Naive B cell (primary cell): ENCODE data around the gene ATPAF2. TPM values are rescaled to one million over a fixed set of nuclear protein-coding genes. Genes with fewer than 3 reads are reported as not detected.

Source experiments
- ATAC-seq, 2 donors: fragments of 150-1000 bp; cut with Tn5 transposase; 2 replicates each; pipeline ENCODE4 v1.10.0; 2021; ENCODE audit warnings: low read depth in 2 of 2, mild to moderate bottlenecking in 2 of 2, moderate library complexity in 2 of 2
- DNase-seq: peaks from one replicate; pipeline ENCODE4 v3.0.0; 2022
- H3K27ac Mint-ChIP-seq, 6 donors: one replicate each; pipeline ENCODE4 v1.8.0; 2020 to 2022; ENCODE audit warnings: mild to moderate bottlenecking in 6 of 6, mixed read lengths in 6 of 6, moderate library complexity in 5 of 6, inconsistent platforms in 2 of 6
- H3K27me3 Mint-ChIP-seq, 3 donors: one replicate each; pipeline ENCODE4 v1.8.0; 2021 to 2022; ENCODE audit warnings: mixed read lengths in 3 of 3, mild to moderate bottlenecking in 1 of 3
- H3K36me3 Mint-ChIP-seq, 2 donors: one replicate each; pipeline ENCODE4 v1.8.0; 2020 to 2022; ENCODE audit warnings: mixed read lengths in 2 of 2, inconsistent platforms in 1 of 2, mild to moderate bottlenecking in 1 of 2
- H3K4me1 Mint-ChIP-seq, 3 donors: one replicate each; pipeline ENCODE4 v1.8.0; 2020 to 2022; ENCODE audit warnings: mixed read lengths in 3 of 3, inconsistent platforms in 1 of 3, mild to moderate bottlenecking in 1 of 3, moderate library complexity in 1 of 3
- H3K4me3 Mint-ChIP-seq, 8 donors: one replicate each; pipeline ENCODE4 v1.8.0; 2020 to 2022; ENCODE audit warnings: mild to moderate bottlenecking in 8 of 8, mixed read lengths in 8 of 8, moderate library complexity in 8 of 8, inconsistent platforms in 2 of 8
- H3K9me3 Mint-ChIP-seq, 7 donors: one replicate each; pipeline ENCODE4 v1.8.0; 2020 to 2022; ENCODE audit warnings: mixed read lengths in 7 of 7, mild to moderate bottlenecking in 5 of 7, inconsistent platforms in 2 of 7, moderate library complexity in 1 of 7
- polyA plus RNA-seq, 6 donors: library from polyadenylated mRNA; unstranded; fragments of 300-500 nt; fragmentation: Illumina TruSeq; gene quantifications; one replicate each; pipeline ENCODE4 v1.2.3, GENCODE V29; 2021; ENCODE audit warnings: low read depth in 6 of 6

The ATPAF2 gene
- polyA plus RNA-seq, 6 donors from 2014 or later: 24.0 to 42.7 (median 34.1) TPM

DNA sequence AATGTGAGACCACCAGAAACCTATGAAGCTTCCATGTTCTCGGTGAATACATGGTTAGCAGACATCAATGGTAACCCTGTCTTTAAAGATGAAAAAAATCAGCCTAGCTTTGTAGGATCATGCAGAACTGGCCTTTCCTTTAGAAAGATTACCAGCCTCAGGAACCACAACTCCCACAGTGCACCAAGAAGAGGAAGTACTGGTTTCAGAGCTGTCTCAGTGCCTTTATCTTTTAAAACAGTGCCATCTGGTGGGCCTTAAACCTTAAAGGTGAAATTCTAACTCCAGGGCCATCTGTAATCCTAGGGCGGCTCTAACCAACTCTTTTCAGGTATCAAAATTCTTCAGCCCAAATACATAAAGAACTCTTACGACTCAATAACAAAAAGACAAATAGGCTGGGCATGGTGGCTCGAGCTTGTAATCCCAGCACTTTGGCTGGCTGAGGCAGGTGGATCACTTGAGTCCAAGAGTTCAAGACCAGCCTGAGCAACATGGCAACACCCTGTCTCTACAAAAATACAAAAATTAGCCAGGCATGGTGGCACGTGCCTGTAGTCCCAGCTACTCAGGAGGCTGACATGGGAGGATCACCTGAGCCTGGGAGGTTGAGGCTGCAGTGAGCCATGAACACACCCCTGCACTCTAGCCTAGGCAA lies 5.4 kb downstream of the ATPAF2 start:
- Mint-ChIP-seq H3K4me3 (peak overlapping the region in 1 of 8 donors; percentile 73), H3K27ac (peak overlapping the region in 3 of 6 donors; percentile 43 to 89 (median 81)), H3K27me3 (no peaks in the 10 kb centered on the region), H3K4me1 (peaks cover 30 to 52% (median 50%) of the 10 kb centered on the region in 3 donors), H3K36me3 (no peaks in the 10 kb centered on the region), H3K9me3 (no peaks in the 10 kb centered on the region)
- DNase-seq (peak; percentile 75), ATAC-seq (peak; percentile 75 to 79)

DNA sequence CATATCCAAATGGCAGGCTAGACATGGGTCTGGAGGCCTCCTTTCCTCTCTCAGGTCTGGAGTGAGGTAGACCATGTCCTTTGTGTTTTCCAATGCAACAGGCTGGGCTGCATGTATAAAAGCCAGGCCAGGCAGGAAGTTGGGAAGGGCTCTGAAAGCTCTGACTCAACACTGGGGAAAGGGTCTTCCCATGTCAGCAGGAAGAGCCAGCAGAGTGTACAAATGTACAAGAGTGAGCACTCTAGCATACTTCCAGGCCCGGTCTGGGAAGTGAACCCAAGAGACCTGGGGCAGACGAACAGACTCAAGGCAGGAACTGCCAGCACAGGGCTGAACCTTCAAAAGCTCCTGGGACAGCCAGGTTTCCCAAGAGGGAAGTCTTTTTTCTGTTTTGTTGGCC lies 7.0 kb downstream of the ATPAF2 start:
- Mint-ChIP-seq H3K9me3 (no peaks in the 10 kb centered on the region), H3K27me3 (no peaks in the 10 kb centered on the region), H3K27ac (peak overlapping the region in 1 of 6 donors; percentile 59), H3K4me1 (peaks cover 18 to 37% (median 34%) of the 10 kb centered on the region in 3 donors), H3K4me3 (no peak overlapping the region), H3K36me3 (no peaks in the 10 kb centered on the region)
- ATAC-seq (no peak), DNase-seq (no peak)

DNA sequence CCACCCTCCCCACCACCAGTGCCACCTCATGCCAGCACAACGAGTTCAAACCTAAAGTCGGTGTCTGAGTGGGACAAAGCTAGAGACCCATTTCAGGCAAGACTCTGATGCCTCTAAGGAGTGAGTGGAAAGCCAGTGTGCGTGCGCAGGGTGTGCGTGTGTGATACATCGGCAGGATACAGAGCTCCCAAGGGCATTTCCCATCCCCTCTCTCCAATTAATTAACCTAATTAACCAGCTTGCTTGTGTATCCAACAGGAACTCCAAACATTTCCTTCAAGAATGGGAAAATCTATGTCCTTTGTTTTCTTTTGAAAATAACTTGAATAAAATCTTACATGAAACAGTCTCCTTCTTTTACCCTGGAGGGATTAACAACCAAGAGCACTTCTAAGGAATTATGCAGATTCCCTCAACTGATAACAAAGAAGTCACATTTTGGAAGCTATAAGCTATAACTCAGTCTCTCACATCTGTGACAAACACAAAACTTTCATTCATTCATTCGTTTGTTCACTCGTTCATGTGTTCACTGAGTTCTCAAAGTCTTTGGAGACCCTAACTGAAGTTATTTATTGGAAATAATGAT lies 9.9 kb downstream of the ATPAF2 start:
- Mint-ChIP-seq H3K4me3 (no peak overlapping the region), H3K36me3 (no peaks in the 10 kb centered on the region), H3K9me3 (no peaks in the 10 kb centered on the region), H3K27me3 (no peaks in the 10 kb centered on the region), H3K27ac (peak overlapping the region in 1 of 6 donors; percentile 54), H3K4me1 (peaks cover 20 to 26% (median 24%) of the 10 kb centered on the region in 3 donors)
- no peak for ATAC-seq
- DNase-seq: no peak

DNA sequence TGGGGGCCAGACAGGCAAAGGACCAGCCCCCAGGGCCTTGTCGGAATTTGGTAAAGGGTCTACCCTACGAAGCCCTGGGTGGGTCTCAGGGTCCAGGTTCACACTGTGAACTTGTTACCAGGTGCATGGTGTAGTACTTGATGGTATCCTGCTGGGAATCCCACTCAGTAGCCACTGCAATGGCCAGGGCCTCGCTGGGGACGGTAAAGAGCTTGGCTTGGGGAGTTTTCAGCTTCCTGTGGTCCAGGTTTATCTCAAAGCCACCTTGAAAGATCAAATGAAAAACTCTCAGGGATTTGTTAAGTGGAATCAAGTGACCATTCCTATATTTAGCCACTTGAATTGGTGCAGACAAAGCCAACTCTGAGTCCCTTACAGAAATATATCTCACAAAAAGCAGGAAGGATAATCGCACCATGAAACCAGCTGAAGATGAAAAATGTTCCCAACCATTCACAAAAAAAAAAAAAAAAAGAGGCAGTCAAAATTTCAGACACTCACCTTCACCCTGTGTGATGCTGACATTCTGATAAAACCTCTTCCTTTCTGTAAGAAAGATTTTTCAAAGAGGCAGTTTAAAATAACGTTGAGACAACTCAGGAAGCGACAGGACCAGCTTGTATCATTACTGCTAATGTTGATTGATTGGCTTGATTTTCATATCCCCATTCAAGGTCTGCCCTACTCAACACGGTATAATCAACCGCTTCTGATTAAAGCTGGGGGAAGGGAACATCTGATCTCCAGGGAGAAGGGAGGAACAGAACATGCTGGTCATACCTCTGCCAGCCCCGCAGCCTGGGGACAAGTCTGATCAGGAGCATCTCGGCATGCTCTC lies 10.6 kb downstream of the ATPAF2 start:
- Mint-ChIP-seq H3K9me3 (no peaks in the 10 kb centered on the region), H3K27ac (no peak overlapping the region), H3K4me3 (no peak overlapping the region), H3K4me1 (peaks cover 15 to 20% (median 17%) of the 10 kb centered on the region in 3 donors), H3K36me3 (no peaks in the 10 kb centered on the region), H3K27me3 (no peaks in the 10 kb centered on the region)
- ATAC-seq (no peak), DNase-seq (no peak)

DNA sequence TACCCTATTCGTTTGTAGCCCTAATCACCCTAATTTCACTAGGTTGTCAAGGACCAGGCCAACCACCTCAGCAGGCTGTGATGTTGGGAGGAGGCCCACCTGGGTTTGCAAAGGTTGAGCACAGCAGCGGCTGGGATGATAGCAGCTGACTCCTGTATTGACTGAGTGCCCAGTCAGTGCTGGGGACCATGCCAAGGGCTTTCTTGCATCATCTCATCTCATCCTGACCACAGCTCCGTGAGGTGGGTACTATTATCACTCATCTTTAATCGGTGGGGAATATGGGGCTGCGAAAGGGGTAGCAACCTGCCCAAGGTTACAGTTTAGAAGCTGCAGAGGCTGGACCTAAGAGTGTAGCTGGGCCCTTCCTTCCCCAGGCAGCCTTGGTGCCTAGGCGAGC lies 11.7 kb downstream of the ATPAF2 start:
- Mint-ChIP-seq H3K36me3 (no peaks in the 10 kb centered on the region), H3K27me3 (no peaks in the 10 kb centered on the region), H3K27ac (no peak overlapping the region), H3K9me3 (no peaks in the 10 kb centered on the region), H3K4me3 (no peak overlapping the region), H3K4me1 (peaks cover 7 to 12% (median 9%) of the 10 kb centered on the region in 3 donors)
- ATAC-seq: no peak
- DNase-seq: no peak

DNA sequence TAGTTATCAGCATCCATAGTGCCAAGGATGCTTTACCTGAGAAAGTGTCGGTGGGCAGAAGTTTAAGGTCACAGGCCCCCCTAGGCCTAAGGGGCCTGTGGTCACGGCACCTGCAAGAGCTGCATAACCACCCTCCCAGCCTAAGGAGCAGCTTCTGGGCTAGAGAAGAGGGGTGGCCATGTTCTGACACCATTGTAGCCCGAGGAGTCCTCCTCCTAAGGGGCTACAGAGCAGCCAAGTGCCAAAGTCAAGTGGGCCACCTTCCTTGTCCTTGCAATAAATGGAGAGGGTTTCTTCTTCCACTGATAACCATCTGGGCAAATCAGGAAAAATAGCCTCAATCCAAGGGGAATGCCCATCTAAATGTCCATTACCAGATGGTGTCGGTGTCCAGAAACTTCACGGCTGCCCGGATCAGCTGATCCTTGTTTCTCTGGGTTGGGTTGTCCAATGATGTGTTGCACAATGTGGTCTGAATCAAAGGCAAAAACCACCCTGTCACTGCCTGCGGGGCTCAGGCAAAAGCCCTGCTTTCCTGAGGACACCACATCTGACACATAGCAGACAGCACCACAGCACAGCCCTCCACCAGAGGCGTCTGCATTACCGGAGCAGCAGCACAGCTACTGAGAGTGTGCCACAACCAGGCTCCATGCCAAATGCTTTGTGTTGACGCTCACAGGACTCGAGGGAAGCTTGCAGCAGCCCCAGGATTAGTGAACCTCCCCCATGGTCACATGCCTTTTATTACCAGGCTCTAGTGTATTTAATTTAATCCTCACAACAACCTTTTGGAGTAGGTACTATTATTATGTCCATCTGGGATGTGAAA lies 12.8 kb downstream of the ATPAF2 start:
- no peak overlapping the region for H3K4me3 Mint-ChIP-seq
- no peaks in the 10 kb centered on the region for H3K36me3 Mint-ChIP-seq
- no peak overlapping the region for H3K27ac Mint-ChIP-seq
- DNase-seq: no peak
- ATAC-seq: no peak
- peaks cover 0 to 9% (median 6%) of the 10 kb centered on the region in 3 donors for H3K4me1 Mint-ChIP-seq
- no peaks in the 10 kb centered on the region for H3K27me3 Mint-ChIP-seq
- H3K9me3 Mint-ChIP-seq: no peaks in the 10 kb centered on the region

DNA sequence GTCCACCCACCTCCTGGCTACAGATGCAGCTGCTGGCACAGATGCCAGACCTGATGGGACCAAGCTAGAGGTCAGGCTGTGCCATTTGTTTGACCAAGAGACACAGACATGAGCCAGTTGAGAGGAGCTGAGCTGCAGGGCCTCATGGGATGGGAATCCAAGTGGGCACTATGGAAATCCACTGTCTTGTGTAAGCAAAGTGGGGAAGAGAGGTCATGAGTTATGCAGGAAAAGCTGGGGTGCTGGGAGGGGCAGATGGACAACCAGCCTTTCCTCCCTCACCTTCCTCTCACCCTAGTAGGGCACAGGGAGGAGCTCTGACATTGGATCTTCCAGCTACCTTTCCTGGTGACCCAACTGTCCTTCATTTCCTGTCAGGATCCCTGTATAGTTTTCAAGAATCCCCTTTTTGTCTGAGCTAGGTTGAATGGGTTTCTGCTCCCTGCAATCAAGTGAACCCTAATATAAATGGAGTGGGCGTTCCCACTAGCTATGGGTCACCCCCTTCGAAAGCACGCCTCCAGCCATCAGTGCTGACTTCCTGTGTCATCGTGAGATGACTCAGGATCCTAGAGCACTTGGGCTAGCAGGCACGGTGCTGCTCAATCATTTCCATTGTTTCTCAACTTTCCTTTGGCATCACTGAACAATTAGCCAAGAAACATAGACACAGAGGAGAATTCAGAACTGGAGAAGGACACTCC lies 13.6 kb downstream of the ATPAF2 start:
- Mint-ChIP-seq H3K9me3 (no peaks in the 10 kb centered on the region), H3K27ac (no peak overlapping the region), H3K4me1 (peaks cover 0 to 9% (median 6%) of the 10 kb centered on the region in 3 donors), H3K4me3 (no peak overlapping the region), H3K36me3 (no peaks in the 10 kb centered on the region), H3K27me3 (no peaks in the 10 kb centered on the region)
- DNase-seq: no peak
- ATAC-seq: no peak

DNA sequence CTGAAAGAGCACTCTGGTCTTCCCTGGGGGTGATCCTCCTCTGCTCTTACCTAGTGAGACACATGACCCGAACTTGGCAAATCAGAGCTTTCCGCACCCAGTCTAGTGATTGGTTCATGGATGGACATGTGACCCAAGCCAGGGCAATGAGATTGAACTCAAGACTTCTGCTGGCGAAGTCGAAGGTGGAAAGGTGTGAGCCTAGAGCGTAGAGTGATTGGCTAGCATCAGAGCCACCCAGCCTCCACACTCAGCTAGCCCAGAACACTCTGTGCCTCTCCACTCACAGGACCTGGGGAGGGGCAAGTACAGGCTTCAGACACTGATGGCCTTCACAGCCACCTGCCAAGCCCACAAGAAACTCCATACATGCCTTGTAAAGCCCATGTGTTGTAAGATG lies 17.6 kb downstream of the ATPAF2 start:
- Mint-ChIP-seq H3K36me3 (peaks cover 8 to 10% of the 10 kb centered on the region in 2 donors), H3K27ac (peak overlapping the region in 1 of 6 donors; percentile 44), H3K4me3 (no peak overlapping the region), H3K27me3 (no peaks in the 10 kb centered on the region), H3K9me3 (no peaks in the 10 kb centered on the region), H3K4me1 (peaks cover 4 to 6% (median 6%) of the 10 kb centered on the region in 3 donors)
- ATAC-seq (no peak), DNase-seq (no peak)

DNA sequence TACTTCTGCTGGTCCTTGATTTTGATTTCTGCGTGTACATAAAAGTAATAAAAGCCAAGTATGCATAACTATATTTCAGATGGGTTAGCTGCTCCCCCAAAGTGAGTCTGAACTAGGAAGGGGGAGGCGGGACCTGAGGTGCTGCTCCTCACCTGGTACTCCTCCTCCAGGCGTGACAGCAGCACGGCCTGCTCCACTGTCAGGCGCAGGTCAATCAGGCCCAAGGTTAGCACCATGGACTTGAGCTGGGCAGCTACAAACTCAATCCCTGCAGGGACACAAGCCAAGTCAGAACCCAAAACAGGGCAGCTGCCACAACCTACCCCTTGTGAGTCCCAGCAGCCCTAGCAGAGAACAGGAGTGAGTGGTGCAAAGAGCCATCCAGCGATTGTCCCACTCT lies 18.0 kb downstream of the ATPAF2 start:
- Mint-ChIP-seq H3K4me3 (no peak overlapping the region), H3K27ac (no peak overlapping the region)
- no peak for DNase-seq

DNA sequence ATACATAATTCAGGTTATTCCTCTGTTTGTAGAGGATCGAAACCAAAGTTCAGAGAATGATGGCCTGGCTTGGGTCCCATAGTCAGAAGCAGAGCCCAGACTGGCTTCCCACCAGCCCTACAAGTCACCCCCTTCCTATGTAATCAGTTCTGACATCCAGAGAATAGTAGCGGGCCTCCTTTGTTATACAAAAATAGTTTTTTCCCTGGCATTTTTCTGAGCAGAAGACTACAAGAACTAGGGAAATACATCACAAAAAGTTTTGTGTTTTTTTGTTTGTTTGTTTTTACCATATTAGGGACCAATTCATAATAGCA lies 19.2 kb downstream of the ATPAF2 start:
- Mint-ChIP-seq H3K27me3 (no peaks in the 10 kb centered on the region), H3K9me3 (no peaks in the 10 kb centered on the region), H3K4me1 (peaks cover under 1 to 4% (median 2%) of the 10 kb centered on the region in 3 donors), H3K27ac (no peak overlapping the region), H3K36me3 (peaks cover 10 to 13% of the 10 kb centered on the region in 2 donors), H3K4me3 (no peak overlapping the region)
- no peak for ATAC-seq
- DNase-seq: no peak

More for the DNA sequence above, 18.0 kb downstream of the ATPAF2 start:
- H3K4me1 Mint-ChIP-seq: peaks cover 4 to 6% (median 6%) of the 10 kb centered on the region in 3 donors
- H3K36me3 Mint-ChIP-seq: peaks cover 10 to 12% of the 10 kb centered on the region in 2 donors
- H3K9me3 Mint-ChIP-seq: no peaks in the 10 kb centered on the region
- ATAC-seq: no peak
- no peaks in the 10 kb centered on the region for H3K27me3 Mint-ChIP-seq

DNA sequence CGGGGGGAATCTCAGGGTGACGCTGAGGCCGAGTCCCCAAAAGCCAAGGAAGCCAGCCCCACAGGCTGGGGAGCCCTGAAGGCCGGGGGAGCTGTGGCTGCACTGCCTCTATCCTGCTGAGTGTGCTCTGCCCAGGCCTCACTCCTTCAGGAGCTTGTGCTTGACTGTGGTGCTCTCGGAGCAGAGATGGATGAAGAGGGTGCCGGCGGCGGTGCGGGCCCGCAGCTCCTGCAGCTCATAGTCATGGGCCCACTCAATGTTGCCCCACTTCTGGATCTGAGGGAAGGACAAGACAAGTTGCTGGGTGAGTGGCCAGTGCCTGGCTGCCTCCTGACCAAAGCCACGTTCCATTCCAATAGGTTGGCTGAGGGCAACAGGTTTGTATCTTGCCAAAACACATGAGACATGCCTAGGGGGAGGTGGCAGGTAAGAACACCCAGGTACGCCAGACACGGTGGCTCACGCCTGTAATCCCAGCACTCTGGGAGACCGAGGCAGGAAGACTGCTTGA lies 20.5 kb downstream of the ATPAF2 start:
- Mint-ChIP-seq H3K36me3 (peaks cover 13 to 15% of the 10 kb centered on the region in 2 donors), H3K9me3 (no peaks in the 10 kb centered on the region), H3K4me1 (peaks cover 0 to 4% (median 0%) of the 10 kb centered on the region in 3 donors), H3K27ac (no peak overlapping the region), H3K4me3 (no peak overlapping the region), H3K27me3 (no peaks in the 10 kb centered on the region)
- no peak for DNase-seq
- no peak for ATAC-seq

DNA sequence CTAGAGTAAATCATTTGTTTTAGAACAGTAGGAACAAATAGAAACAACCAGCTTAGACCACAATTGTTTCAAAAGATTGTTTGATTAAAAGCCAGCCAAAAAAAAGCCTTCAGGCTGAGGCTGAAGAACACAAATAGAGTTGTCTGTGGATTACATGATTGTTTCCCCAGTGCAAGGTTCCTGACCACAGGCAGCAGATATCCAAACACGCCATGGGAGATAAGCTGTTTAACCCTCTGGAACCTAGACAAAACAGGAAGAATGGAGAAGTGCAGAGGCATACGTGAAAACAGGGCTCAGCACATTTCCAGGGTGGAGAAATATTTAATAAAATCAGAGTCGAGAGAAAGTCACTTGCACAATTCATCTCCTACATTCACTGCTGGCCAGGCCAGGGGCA lies 21.0 kb downstream of the ATPAF2 start:
- Mint-ChIP-seq H3K9me3 (no peaks in the 10 kb centered on the region), H3K27ac (no peak overlapping the region)

More for the DNA sequence above, 21.0 kb downstream of the ATPAF2 start:
- no peak overlapping the region for H3K4me3 Mint-ChIP-seq
- H3K4me1 Mint-ChIP-seq: peaks cover 0 to 4% (median 0%) of the 10 kb centered on the region in 3 donors
- ATAC-seq (no peak), DNase-seq (no peak)
- H3K27me3 Mint-ChIP-seq: no peaks in the 10 kb centered on the region
- peaks cover 18% of the 10 kb centered on the region in 2 donors for H3K36me3 Mint-ChIP-seq
